NCI-H2029 treated with DMSO at 0.1 percent for 48 hours (cell line): ENCODE measurements around the gene CBR1.
A peak's percentile ranks its signal among the peaks of the same experiment; 100 is the strongest.

Experiments used
- DNase-seq: peaks from one replicate; lab custom pipeline; 2025; lab: John Stamatoyannopoulos, UW

CBR1 gene

DNA sequence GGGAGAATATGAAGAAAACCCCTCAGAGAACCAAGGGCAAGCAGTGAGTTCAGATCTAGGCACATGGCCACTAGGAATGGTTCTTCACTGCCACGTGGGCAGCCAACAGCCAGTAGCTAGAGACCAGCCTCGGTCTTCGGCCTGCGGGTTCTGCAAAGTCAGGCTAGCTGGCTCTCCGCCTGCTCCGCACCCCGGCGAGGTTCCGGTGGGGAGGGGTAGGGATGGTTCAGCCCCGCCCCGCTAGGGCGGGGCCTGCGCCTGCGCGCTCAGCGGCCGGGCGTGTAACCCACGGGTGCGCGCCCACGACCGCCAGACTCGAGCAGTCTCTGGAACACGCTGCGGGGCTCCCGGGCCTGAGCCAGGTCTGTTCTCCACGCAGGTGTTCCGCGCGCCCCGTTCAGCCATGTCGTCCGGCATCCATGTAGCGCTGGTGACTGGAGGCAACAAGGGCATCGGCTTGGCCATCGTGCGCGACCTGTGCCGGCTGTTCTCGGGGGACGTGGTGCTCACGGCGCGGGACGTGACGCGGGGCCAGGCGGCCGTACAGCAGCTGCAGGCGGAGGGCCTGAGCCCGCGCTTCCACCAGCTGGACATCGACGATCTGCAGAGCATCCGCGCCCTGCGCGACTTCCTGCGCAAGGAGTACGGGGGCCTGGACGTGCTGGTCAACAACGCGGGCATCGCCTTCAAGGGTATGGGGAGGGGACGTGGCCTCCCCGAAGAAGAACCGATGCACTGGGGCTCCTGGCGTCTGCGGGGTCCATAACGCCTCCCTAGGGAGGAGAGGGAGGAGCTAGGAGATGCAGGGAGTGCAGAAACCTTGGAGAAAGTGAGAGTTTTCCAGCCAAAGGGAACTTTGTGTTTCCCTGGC lies at the start of gene CBR1:
TSS of gene CBR1 (plus strand) at position 312 of the 871 bp plus-strand sequence. CDS start at position 404, 92 bp downstream.
- peak; percentile 87 for DNase-seq

DNA sequence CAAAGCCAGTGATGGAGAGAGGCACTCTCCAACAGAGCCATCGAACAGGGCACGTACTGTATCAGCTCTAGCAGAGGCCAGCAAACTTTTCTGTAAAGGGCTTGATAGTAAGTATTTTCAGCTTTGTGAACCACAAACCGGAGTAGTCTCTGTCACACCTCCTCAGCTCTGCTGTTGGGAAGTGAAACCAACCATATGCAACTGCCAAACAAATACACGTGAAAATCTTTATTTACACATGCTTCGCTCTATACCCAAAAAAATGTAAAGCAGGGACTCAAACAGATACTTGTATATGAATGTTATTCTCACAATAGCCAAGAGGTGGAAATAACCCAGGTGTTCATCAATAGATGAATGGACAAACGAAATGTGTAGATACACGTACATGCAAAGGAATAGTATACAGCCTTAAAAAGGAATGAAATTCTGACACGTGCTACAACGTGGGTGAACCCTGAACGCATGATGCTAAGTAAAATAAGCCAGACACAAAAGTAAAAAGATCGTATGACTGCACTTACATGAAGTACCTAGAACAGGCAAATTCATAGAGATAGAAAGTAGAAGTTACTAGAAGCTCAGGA lies 48.5 kb upstream of the CBR1 start:
- DNase-seq = no peak

DNA sequence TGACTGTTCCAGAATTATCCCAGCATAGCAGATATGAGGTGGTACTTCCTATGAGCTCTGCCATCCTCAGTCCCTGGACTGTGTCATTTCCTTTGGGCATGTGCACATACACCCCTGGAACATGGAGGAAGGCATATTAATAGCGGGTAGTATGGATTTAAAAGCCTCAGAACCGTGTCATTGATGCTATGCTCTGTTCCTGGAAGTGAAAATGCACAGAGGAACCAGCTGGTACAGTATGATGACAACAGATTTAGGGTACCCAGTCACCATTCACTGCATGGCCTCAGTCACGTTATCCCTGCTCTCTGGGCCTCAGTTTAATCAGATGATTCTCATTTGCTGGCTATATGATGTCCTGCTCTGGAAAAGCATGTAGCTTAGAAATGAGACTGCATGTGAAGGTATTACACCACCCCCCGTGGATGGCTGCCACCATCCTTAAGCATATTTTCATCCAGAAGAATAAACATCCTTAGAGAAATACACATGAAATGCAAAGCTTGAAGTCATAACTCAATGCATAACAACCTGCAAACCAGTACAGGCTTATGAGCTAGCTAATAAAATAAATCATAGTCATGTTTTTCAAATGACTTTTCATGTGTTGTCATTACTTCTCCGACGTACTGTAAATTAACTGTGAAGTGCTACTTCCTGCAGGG lies 47.3 kb upstream of the CBR1 start:
- no peak for DNase-seq

DNA sequence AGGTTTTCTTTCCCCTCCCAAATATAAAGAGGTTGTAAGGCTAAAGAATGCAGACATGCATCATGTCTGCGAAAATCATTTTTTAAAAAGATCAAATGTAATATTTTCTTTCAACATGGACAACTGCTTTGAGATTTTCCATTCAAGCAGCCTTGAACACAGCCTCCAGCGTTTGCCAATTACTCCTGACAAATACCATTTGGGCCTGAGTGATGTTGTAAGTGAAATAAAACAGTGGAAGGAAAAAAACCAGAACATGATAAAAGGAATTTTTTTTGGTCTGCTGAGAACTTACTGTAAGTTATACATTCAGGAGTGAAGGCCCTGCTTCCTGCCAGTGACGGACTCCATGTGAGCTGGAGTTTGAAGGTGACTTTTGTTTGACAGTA lies 46.7 kb upstream of the CBR1 start:
- DNase-seq = no peak

DNA sequence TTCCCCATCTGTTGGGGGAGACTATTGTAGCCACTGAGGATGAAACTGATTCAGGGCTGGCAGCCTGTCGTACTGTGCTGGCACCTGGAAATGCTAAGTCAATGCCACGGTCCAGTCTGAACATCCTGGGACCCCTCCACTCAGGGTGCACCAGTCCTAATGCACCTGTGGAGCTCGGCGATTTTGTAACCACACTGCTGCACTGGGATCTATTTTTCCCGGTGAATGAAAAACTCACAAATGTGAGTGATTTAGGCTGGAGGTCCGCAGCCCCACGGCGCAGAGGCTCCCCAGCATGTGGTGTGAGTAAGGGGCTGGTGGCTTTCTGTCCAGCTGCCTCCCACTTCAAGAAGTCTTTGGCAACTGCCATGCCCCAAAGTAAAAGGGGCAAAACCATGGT lies 45.0 kb upstream of the CBR1 start:
- DNase-seq = no peak

DNA sequence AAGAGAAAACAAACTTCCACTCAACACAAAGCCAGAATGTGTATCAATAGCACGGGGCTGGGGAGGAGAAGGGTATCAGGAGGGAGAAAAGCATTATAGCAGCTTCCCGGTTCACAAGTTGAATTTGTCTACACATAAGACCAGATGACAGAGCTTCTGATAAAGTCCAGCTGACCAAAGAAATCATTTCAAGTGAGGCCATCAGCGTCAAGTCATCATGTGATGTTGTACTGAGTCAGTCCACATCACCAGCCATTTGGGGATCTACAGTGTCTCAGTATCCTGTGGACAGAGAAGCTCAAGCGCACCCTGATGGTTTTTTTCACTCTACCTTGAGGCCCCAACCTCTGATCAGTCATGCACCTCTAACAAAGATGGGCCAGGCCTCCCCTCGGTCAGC lies 42.5 kb upstream of the CBR1 start:
- no peak for DNase-seq

DNA sequence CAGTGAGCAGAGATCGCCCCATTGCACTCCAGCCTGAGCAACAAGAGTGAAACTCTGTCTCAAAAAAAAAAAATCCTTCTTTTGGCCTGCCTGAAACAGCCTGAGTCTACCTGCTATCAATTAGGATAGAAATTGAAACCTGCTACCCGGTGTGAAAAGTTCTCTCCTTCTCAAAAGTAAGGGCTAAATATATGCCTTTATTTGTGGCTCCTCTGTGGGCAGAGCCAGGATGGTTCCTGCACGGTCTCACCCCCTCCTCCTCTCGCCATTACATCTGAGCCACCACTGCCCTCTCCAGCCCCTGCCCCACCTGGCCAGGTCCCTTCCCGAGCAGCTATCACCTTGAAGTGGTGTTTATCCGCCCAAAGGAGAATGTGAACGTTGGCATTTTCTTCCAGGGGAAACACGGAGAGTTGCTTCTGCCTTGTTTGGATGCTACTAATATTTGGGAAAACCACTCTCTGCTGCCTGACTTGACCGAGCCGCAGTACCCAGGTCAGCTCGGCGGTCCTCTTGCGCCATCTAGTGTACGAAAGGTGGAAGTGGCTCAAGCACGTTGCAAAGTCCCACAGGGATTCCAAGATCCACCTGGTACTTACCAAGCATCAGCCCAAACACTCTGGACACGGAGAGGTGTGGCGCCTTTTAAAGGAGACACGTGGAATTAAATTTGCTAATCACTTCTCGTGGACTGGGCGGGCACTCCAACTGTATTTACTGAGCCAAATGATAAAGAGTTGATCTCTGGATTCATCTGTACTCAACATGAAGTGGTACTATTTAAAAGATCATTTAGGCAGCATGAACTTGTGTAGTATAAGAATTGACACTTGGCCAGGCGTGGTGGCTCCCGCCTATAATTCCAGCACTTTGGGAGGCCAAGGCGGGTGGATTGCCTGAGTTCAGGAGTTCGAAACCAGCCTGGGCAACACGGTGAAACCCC lies 41.4 kb upstream of the CBR1 start:
- DNase-seq = peak; percentile 81

DNA sequence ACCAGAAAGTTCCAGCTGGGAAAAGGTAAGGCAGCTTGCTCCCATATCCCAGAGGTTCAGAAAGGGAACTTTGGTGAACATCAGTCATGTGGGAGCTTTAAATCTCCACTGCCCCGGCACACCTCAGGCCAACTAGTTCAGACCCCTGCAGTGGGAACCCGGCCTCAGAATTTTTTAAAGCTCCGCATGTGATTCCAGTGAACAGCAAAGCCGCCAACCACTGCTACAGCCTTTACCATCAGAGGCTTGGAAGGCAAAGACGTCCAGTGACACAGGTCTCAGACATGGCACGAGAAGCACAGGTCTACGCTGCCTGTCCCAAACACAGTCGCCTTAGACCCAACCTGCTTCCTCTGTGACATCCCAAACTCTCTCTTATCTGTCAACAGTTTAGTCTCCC lies 40.5 kb upstream of the CBR1 start:
- no peak for DNase-seq

DNA sequence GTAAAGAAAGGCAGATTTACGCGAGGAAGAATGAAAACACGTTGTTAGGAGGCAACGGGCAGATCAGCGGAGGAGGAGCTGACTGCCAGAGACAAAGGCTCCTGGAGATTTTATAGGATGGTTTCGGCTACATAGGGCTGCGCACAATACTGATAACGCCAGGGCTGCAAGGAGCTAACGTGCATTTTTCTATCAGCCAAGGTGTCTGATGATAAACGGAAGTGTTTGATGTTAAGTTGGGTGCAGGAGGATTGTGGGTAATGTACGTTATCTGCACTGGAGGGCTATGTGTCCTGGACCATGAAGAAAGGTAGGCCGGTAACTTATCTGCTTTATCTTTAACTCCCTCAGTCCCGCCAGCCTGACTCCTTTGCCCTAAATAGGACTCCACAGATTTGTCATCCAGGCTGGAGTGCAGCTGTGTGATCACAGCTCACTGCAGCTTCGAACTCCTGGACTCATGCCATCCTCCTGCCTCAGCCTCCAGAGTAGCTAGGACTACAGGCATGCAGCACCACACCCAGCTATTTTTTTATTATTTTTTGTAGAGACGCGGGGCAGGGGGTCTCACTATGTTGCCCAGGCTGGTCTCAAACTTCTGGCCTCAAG lies 39.1 kb upstream of the CBR1 start:
- no peak for DNase-seq

DNA sequence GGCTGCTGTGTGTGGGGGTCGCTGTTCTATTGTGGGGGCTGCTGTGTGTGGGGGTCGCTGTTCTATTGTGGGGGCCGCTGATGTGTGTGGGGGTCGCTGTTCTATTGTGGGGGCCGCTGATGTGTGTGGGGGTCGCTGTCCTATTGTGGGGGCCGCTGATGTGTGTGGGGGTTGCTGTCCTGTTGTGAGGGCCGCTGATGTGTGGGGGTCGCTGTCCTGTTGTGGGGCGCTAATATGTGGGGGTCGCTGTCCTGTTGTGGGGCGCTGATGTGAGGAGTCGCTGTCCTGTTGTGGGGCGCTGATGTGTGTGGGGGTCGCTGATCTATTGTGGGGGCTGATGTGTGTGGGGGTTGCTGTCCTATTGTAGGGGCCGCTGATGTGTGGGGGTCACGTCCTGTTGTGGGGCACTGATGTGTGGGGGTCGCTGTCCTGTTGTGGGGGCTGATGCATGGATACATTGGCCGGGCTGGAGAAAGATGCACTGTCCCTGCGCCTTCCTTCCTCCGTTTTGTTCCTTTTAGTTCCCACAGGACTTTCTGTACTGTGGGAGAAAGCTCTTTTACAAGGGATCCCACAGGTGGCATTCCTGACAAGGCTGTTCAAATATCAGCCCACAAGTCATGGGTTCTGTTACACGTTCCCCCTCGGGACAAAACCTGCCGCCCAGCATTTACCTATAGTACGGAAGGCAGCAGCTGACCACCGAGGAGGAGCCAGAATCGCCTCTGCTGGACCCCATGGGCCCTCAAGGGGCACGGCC lies 37.0 kb upstream of the CBR1 start:
- DNase-seq = no peak

DNA sequence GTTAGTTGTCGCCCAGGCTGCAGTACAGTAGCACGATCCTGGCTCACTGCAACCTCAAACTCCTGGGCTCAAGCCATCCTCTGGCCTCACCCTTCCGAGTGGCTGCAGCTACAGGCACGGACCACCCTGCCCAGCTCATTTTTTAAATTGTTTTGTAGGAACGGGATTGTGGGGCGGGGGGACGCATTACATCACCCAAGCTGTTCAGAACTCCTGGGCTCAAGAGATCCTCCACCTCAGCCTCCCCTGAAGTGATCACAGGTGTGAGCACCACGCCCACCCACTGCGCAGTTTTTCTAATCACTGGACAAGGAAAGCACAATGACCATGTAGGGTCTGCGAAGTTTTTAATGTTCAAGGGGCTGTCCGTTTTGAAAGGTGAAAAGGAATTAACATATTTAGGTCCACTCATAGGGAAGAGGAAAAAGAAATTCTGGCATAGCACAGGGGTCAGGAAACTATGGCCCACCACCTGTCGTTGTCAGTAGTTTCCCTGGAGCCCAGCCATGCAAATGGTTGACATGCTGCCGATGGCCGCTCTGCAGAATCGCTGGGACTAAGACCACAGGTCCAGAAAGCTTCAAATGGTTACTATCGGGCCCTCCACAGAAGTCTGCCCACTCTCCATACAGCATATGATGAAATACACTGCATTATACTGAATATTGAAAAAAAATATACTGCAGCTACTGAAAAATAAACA lies 35.5 kb upstream of the CBR1 start:
- no peak for DNase-seq

DNA sequence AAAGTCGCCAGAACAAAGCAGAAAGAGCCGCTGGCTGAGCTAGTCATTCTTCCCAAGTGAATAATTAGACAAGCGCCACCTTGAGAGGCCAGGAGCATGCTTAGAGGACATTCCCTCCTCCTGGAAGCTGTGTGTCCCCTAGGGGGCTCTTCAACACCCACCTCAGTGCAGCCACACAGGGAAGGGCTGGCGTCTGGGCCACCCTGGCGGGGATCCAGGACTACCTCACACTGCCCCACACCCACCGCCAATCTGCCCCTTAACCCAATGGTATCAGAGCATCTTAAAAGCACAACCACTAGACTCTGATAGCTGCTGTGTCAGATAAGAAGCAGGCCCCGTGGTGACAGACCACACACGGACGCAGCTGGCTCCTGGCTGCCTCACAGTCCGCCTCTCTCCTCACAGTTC lies 34.4 kb upstream of the CBR1 start:
- no peak for DNase-seq

DNA sequence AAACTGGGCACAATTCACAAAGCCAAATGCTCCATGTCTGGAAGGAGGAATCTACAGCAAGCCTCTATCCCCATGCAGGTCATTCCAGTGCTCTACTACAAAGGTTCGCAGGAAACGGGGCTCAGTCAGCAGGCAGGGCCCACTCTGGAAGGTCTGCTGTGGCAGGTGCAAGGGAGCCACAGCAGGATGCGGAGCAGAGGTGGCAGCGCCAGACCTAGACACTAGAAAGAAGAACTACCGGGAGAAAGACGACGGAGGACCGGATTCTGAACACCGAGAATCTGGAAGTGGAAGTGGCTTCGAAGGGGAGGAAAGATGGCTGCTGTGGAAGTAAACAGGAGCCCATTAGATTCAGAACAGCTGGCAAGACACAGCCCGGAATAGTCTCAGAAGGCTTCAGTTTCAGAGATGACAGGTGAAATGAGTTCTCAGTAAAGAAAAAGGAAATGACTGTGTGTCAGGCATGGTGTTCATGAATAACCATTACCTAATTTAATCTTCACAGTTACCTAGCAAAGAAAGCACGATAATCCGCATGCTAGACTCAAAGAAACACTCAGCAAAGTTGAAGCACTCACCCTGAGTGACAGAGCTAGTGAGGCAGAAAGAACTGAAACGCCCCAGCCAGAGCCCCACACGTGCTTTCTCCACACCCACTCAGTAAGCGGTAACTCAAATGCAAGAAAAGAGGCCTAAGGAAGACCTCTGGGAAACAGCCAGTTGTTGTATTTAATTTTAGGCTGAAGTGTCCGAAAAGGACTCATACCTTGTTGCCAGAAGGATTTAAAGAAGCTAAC lies 30.9 kb upstream of the CBR1 start:
- DNase-seq = no peak

DNA sequence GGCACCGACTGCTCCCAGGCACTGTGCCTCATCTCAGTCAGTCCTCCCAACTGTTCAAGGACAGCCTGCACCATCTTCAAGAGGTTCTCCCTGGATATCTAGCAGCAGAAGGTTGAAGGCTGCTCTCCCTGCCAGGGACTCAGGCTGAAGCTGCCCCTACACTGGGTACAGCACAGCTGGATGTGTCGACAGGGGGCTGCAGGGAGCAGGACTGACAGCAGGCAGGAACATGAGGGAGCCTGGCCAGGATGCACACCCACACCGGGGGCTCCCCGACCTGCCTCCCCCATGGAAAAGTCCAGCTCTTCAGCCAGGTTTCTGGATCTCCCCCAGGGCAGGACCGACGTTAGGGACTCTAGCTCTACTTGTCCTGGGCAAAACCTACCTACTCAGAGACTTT lies 30.0 kb upstream of the CBR1 start:
- no peak for DNase-seq

DNA sequence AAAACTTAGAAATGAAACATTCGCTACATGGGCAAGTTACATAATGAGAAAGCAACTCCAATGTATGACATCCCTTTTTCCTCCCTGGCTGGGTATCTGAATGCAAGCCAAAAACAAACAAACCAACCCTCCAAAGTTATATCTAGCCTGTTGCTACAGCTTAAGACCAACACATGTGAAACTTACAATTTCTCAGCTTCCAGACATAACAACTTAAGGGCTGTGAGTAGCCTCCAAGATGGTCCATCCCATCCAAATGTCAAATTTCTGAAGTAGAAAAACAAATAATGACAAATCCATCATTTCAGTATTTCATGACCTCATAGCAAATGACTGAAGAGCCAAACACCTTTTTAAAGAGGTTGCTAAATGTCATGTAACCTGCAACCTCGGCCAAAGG lies 29.4 kb upstream of the CBR1 start:
- DNase-seq = peak; percentile 45

DNA sequence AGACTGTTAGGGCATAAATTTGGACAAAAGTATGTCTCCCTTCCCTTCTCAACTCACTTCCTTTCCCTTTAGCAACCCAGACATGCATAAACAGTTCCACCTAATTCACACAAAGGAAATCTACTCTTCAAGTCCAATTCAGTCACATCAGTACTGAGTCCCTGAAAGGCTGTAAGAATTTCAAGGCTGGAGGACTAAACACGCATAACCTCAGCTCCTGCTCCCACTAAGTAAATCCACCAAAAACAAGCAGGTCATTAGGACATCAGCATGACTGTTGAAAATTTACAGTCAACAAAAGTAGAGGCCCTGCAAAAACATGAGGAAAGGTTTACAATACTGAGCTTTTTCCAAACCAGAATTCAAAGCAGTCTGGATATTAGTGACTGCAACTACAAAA lies 27.9 kb upstream of the CBR1 start:
- no peak for DNase-seq

DNA sequence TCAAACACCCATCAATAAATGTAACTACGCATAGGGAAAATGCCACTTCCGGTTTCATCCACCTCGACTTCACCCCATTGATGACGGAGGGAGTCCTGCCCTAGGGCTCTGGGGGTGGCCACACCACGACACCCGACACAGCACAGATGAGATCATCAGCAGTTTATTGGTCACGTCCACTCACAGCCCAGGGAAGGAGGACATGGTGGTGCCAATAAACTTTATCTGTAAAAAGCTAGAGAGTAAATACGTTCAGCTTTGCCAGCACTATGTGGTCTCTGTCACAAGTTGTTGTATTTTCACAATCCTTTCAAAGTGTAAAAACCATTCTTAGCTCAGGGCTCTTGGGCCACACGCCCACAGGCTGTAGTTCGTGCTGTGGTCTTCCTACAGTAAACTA lies 25.8 kb upstream of the CBR1 start:
- no peak for DNase-seq

DNA sequence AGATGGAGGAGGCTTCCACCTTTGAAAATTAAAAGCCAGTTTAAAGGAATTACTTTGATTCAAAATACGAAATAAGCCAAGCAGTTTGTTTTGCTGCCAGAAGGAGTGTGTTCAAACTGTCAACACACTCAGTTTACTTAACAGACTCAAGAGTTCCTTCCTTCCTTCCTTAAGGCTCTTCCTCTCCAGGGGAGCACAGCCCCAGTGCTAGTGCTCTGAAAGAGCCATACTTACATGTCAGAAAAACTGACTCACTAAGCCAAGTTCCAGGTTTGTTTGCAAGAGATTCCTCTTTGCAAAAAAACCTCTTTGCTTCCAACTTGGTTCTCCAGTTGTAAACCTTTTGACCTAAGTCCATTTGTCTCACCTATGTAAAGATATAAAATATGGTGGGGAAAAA lies 23.8 kb upstream of the CBR1 start:
- DNase-seq = no peak

DNA sequence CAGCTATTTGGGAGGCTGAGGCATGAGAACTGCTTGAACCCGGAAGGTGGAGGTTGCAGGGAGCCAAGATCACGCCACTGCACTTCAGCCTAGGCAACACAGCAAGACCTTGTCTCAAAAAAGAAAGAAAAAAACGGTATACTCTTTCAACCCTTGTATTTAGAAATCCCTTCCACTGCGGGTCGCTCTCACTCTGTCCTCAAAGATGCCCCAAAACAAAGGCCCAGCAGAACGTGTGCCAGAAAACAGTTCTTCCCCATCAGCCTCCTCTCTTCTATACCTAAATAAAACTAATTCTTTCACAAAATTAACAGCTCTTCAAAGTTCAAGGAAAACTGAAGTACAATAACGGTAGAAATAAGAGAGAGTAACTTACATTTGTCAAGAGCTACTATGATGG lies 22.7 kb upstream of the CBR1 start:
- no peak for DNase-seq
